HG03175 (cell line): Measurements from ENCODE around the gene POC1A.

Source experiments
- ATAC-seq: cut with Tn5 transposase; IDR thresholded peaks from one replicate; pipeline ENCODE4 v1.9.1; 2021; ENCODE audit warnings: mild to moderate bottlenecking, moderate library complexity; ENCODE audit not compliant: unreplicated experiment

Gene POC1A

GRCh38 chr3:52108302-52109232, 45.7 kb downstream of the POC1A start:
- ATAC-seq, result no peak

- no peak for ATAC-seq
Measured at GRCh38 chr3:52106951-52107611, 47.1 kb downstream of the POC1A start.

- ATAC-seq, result no peak
Measured at GRCh38 chr3:52104684-52105640, 49.3 kb downstream of the POC1A start.

- no peak for ATAC-seq
Measured at GRCh38 chr3:52102934-52103333, 51.3 kb downstream of the POC1A start.

GRCh38 chr3:52099001-52099401, 55.2 kb downstream of the POC1A start:
- no peak for ATAC-seq

GRCh38 chr3:52097851-52098507, 56.2 kb downstream of the POC1A start:
- ATAC-seq, result no peak

GRCh38 chr3:52095990-52096775, 58.0 kb downstream of the POC1A start:
- no peak for ATAC-seq

- ATAC-seq, result no peak
Measured at GRCh38 chr3:52094571-52095485, 59.4 kb downstream of the POC1A start.

GRCh38 chr3:52093756-52094545, 60.3 kb downstream of the POC1A start:
- ATAC-seq, result no peak

GRCh38 chr3:52092891-52093290, 61.3 kb downstream of the POC1A start:
- ATAC-seq, result no peak

- ATAC-seq, result no peak
Measured at GRCh38 chr3:52092271-52092660, 62.0 kb downstream of the POC1A start.

GRCh38 chr3:52091586-52092270, 62.5 kb downstream of the POC1A start:
- ATAC-seq, result no peak

GRCh38 chr3:52090933-52091468, 63.2 kb downstream of the POC1A start:
- ATAC-seq, result no peak

- no peak for ATAC-seq
Measured at GRCh38 chr3:52090131-52090932, 63.9 kb downstream of the POC1A start.

- no peak for ATAC-seq
Measured at GRCh38 chr3:52089691-52090090, 64.5 kb downstream of the POC1A start.
